Measurements from ENCODE around the gene COL12A1.

The COL12A1 gene

DNA sequence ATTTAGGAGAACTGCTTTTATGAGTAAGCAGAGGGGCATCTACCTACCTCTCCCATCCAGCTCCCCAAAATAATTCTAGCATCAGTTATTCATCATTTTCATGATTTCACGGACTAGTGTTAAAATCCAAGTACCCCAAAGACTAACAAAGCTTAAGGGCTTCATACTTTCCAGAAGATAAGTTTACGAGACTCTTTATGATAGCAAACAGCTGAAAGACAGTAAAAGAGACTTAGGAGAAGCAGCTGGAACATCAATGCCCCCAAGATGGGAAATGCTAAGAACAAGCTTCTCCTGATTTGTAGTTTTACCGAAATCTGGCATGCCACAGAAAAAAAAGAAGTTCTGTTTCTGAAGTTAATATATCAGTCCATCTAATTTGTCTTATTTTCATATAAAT lies 70.0 kb downstream of the COL12A1 start:
- DNase-seq, result no peak

DNA sequence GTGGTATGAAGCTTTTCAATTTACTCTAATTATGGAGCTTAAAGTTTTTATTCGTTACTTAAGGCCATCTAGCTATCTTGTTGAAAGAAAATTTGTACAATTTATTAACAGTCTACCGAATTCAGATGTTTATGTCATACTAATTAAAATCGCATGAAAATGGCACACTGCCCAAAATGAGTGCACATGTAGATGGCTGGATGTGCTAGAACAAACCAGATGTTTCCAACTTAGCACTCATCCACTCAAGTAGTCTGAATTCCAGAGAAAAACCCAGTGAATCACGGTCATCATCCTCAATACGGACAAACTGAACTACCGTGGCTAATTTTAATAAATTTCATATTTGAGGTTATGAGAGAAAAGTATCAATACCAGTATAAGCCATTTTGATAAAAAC lies 70.4 kb downstream of the COL12A1 start:
- DNase-seq, result no peak

DNA sequence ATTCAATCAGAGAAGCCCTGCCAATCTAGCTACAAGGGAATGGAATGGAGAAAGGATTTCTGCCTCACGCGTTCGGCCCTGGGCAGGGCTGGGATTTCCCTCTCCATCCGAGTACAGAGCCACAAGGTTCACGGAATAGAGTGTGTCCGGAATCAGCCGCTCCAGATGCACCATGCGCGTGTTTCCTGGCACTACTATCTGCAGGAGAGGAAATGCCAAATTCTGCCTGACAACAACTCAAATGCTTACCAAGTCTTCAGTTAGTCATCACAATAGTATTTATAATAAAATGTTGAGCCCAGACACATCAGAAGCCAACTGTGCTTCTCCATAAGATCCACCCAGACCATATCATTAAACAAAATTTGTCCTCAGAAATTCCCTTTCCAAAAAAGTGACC lies 75.1 kb downstream of the COL12A1 start:
- no peak for DNase-seq

DNA sequence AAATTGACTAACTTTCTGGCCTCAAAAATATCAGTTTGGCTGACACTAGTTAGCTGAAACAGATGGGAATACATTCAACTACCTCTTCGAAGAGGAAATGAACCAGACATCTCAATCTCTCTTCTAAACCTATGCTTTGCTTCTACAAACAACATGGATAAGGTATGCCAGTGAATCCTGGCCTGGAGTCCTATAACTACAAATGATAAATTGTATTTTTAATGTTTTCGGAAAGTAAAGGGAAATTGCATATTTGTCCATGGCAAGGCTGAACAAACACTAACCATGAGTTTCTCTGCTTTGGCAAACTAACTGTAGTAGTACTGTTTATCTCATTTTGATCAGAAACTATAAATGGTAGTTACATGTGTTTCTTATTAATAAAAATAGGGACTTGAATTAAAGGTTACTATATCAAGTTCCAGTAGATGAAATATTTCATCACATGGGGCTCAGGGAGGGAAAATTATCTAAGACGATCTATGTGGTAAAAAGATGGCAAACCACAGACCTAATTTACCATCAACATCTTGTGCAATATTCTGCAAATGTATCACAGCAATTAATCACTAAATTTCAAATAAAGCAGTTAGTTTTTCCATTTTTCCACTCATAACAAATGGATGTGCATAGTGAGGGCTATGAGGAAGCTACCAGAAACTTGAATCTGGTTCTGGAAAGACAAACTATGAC lies 76.8 kb downstream of the COL12A1 start:
- DNase-seq, result no peak

- DNase-seq, result no peak
Measured at GRCh38 chr6:75126518-75126917, 79.3 kb downstream of the COL12A1 start.

GRCh38 chr6:75124983-75125382 lies 80.9 kb downstream of the COL12A1 start:
- no peak for DNase-seq

GRCh38 chr6:75124085-75124484 lies 81.8 kb downstream of the COL12A1 start:
- no peak for DNase-seq

- DNase-seq, result no peak
Measured at GRCh38 chr6:75118925-75119515, 86.8 kb downstream of the COL12A1 start.

DNA sequence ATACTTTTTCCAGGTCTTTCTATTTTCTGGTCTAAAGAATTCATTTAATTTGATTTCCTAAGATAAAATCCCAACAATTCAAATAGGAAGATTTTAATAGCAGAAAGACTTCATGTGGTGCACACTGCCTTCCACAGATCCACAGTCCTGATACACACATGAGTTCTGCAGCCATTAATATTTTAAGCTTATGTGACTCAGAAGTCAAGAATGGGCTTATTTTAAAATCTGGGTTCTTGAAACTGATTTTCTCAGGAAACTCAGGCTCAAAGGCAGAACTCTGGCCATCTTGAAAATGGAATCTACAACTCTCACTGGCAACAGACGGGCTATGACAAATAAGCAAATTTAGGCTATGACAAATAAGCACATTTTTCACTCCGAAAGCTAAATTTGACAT lies 88.2 kb downstream of the COL12A1 start:
- DNase-seq, result no peak

- no peak for DNase-seq
Measured at GRCh38 chr6:75116946-75117345, 88.9 kb downstream of the COL12A1 start.

DNA sequence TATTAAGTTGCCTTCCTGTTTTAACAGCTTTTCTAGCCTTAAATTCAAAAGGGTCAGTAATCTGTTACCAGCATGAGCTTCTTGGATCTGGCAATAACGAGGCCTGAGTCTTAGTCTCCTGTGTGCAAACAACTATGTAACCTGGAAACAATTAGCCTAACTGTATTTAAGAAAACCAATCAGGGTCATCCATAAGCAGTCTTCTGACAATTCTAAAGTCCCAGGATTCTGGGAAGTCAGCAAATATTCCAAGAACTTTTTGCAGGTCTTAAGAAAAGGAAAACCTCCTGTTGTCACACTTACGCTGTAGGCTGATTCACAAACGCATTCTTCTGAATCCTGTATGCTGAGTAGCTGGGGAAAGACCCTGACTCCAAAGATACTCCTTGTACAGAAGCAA lies 90.4 kb downstream of the COL12A1 start:
- DNase-seq, result no peak

DNA sequence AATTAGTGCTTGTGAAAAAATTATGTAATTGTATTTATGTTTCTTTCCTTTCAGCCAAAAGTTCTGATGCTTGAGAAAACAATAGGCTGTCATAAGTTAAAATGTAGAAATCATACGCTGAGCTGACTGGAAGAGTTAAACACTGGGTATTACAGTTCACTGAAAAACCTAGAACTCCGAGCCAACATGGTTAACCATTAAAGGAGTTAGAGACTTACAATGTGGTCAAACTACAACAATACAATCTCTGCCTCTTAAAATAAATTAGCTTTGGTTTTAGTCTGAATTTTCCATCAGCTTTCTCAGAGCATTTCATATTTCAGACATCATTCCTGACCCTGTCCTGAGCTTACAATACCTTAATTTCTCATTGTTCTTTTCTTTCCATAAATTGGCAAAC lies 91.0 kb downstream of the COL12A1 start:
- no peak for DNase-seq

- DNase-seq, result no peak
Measured at GRCh38 chr6:75114195-75114594, 91.7 kb downstream of the COL12A1 start.

- DNase-seq, result no peak
Measured at GRCh38 chr6:75113446-75113845, 92.4 kb downstream of the COL12A1 start.

- no peak for DNase-seq
Measured at GRCh38 chr6:75109765-75110164, 96.1 kb downstream of the COL12A1 start.

GRCh38 chr6:75109022-75109421 lies 96.8 kb downstream of the COL12A1 start:
- DNase-seq, result no peak

- DNase-seq, result no peak
Measured at GRCh38 chr6:75108333-75108974, 97.4 kb downstream of the COL12A1 start.

DNA sequence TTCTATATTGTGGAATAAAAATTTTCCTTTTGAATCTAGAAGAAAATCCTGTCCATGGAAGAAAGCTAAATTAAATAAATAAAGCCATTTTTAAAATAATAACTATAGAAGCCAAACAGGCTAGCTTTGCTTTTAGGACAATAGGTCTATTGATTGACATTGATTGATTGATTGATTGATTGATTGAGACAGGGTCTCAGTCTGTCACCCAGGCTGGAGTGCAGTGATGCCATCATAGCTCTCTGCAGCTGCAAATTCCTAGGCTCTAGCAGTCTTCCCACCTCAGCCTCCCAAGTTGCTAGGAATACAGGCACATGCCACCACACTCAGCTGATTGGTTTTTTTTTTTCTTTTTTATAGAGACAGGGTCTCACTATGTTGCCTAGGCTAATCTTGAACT lies 97.9 kb downstream of the COL12A1 start:
- no peak for DNase-seq

DNA sequence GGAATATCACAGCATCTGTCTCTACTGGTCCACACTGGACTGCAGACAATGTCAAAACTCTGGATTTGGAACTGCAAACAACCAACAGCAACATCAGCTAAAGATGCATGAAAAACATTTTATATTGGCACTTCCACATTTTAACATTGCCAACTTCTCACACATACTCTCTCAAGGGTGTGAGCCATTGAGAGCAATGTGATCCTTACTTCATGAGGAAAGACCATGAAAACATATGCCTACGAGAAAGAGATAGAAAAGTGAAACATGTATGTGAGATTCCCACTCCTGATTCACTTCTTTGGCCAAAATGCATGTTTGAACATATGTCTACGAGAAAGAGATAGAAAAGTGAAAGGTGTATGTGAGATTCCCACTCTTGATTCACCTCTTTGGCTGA lies 99.4 kb downstream of the COL12A1 start:
- DNase-seq, result no peak

DNA sequence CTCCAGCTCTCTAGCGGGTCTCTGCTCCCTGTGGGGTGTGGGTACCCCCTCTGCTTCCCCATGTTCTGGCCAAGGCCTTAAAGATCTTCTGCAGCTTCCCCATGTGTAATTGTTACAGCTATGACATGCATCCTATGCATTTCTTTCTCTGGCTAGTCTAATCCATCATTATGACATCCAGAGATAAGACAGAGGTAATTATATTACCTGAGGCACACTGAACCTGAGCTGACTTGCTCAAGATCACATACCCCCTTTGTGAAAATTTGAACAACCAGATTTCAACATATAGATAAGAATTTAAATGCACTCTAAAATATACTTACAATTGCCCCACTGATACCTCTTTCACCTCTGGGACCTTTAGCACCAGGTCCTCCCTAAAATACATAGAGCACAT lies 102.4 kb downstream of the COL12A1 start:
- no peak for DNase-seq

DNA sequence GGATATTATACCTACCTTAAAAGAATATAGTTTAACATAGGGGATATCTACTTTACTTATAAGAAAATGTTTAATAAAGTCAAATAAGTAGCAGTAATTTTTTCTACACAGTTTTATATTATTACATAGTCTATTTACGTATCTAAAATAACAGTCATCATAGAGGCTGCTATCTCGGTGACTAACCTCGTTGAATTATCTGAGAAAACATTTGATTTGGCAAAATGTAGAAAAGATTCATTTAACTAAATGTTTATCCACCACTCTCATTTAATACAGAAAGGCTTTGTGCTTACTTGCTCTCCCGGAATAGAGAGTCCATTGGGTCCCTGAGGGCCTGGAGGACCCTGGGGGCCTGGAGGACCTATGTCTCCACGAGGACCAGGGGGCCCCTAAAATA lies 103.6 kb downstream of the COL12A1 start:
- DNase-seq, result no peak

- no peak for DNase-seq
Measured at GRCh38 chr6:75101896-75102295, 104.0 kb downstream of the COL12A1 start.

- no peak for DNase-seq
Measured at GRCh38 chr6:75098709-75099108, 107.1 kb downstream of the COL12A1 start.

- no peak for DNase-seq
Measured at GRCh38 chr6:75096966-75097365, 108.9 kb downstream of the COL12A1 start.
